CMK (cell line): ENCODE data around the gene MED10.

Source experiments
- DNase-seq: peaks from one replicate; pipeline ENCODE4 v3.0.0-alpha.2; 2010; ENCODE audit warnings: low read depth

MED10 gene

DNA sequence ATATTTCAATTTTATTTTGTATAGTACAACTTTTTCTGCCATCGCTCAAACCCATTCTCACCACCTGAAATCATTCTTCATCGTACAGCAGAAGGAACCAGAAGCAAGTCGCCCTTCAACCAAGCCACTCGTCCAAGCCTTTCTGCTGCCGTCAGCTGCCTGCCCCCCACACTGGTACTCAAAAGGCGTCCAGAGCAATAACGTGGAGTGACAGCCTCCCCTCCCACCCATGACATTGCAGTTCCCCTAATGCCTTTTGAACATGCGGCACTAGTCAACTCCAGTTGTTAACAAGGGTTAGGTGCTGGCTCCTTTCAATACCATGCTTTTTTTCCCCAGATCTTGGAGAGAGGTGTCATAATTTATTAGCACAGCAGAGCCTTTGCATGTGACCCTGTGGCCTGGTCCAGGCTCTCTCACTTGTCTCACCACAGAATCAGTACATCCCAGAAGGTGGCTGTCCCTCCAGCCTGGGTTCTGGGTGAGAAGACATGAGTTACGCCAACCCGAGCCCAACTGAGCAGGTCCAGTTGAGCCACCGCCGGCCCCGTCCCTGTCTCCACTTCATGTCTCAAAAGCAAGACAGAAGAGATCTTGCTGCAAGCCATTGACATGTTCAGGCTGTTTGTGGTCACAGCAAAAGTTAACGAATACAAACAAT, 20.4 kb upstream of the MED10 start:
- DNase-seq, result no peak

DNA sequence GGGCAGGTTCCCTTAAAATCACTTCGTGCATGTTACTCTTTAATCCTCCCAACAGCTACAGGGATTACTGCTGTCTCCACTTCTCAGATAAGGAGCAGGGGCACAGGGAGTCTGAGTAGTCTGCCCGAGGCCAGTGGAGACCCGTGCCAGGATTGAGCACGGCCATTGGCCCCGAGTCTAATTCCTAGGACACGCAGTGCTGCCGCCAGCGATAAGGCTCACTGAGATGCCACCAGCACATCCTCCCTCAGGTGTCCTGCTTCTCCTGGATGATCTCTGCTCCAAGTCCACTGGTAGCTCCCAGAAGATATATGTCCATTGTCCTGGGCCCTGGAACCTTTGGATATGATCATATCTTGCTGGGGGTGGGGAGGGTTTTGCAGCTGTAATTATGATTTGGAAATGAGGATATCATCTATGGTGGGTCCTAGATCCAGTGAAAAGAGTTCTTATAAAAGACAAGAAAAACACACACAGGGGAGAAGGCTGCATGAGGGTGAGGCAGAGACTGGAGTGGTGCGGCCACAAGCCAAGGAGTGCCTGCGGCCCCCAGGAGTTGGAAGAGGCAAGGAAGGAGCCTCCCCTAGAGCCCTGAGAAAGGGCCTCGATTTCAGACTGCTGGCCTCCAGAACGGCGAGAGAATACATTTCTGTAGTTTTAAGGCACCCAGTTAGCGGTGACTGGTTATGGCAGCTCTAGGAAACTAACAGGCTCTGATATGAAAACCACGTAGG, 19.4 kb upstream of the MED10 start:
- no peak for DNase-seq

DNA sequence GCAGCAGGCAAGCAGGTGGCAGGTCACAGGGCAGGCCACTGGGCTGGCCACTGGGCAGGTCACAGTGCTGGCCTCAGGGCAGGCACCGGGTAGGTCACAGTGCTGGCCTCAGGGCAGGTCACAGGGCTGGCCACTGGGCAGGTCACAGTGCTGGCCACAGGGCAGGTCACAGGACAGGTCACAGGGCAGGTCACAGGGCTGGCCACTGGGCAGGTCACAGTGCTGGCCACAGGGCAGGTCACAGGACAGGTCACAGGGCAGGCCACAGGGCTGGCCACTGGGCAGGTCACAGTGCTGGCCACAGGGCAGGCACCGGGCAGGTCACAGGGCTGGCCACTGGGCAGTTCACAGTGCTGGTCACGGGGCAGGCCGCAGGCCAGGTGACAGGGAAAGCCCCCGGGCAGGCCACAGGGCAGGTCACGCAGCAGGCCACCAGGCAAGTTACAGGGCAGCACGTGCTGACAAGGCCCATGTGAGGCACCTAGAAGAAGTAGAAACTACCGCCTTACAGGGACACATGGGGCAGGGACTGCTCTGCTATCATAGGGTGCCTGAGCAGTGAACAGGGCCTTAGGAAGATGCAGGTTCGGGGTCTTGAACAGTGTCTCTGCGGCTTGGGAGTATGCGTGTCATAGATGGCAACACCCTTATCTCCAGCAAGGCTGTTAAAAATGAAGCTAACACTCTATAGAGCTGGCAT, 18.6 kb upstream of the MED10 start:
- no peak for DNase-seq

DNA sequence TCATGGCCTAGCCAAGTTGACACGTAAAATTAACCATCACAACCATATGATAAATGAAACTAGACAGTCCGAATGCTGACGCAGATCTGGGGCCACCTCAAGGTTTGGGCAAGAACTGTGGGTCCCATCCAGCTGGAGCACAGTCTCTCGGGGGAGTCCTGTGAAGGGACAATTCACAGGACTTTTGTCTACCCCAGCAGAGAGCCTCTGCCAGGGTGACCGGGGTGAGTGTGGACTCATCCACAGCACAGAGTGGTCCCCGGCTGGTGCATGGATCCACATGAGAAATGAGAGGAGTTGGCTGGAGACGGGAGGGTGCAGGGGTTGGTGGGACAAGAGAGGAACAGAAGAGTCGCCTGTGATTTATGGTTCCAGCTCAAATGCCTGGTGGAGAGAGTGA, 17.7 kb upstream of the MED10 start:
- DNase-seq, result no peak

DNA sequence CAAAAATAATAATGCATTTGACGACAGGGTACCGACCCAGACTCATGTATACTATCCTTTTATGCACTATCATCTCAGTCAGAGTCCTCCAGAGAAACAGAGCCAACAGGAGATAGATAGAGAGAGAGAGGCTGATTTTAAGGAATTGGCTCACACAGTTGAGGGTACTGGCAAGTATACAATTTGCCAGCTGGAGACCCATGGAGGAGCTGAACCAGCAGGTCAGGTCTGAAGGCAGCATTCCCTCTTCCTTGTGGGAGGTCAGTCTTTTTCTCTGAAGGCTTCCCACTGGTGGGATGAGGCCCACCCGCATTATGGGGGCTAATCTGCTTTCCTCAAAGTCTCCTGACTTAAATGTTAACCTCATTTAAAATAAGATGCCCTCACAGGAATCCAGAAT, 17.3 kb upstream of the MED10 start:
- no peak for DNase-seq

DNA sequence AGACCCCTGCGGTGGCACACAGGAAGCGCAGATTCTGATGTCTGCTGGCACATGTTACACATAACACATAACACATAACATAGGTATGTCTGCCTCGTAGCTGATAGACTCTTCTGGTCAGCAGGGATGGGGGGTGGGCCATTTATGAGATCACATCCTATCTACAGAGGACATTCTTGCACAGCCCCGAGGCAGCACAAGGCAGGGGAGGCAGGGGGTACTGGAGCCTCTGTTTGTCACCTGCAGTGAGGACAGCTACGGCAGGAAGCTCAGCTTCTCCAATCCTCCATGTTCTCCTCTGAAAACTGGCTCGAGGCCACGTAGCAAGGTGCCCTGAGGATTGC, 16.7 kb upstream of the MED10 start:
- DNase-seq, result no peak

DNA sequence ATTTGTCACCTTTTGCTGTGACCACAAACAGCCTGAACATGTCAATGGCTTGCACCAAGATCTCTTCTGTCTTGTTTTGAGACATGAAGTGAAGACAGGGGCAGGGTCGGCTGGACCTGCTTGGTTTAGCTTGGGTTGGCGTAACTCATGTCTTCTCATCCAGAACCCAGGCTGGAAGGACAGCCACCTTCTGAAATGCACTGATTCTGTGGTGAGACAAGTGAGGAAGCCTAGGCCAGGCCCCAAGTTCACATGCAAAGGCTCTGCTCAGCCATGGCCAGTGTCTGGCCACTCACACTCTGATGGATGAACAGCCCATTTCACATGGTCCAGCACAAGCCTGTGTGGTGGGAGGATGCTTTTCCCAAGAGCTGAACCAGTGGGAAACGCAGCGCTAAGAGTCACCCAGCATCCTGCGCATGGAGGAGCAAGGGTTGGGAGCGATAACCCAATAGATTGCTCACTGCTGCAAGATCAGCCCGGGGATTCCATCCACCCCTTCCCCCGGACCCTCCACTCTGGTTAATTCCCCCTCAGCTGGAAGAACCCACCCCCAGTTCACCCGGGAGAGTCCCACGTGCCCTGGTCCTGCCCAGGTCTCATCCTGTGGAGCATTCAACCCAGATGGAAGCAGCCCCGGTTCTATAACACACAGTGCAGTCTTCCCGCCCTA, 16.2 kb upstream of the MED10 start:
- no peak for DNase-seq

DNA sequence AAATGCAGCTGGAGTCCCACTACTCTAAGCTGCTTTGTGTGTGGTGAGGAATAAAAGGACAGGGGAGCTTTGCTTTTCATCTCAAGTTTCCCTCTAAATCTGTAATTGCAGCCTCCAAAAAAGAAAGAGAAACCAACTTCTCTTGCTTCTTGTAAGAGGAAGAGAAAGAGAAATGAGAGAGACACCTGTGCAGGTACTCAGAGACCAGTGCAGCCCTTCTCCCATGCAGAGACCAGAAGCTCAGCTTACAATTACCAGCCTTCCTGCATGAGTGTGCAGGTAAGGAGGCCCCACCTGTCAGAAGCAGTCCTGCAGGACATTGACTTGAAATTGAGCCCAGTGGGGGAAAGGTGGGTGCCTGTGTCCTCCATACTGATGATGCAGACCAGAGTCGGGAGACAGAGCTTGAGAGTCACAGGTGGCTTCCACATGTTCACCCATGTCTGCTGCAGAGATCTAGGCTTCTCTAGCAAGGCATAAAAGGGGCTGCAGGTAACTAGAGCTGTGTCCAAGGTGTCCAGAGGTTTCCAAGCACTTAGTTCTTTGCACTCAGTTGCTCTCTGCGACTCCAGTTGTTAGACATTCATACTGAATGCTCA, 15.3 kb upstream of the MED10 start:
- no peak for DNase-seq

DNA sequence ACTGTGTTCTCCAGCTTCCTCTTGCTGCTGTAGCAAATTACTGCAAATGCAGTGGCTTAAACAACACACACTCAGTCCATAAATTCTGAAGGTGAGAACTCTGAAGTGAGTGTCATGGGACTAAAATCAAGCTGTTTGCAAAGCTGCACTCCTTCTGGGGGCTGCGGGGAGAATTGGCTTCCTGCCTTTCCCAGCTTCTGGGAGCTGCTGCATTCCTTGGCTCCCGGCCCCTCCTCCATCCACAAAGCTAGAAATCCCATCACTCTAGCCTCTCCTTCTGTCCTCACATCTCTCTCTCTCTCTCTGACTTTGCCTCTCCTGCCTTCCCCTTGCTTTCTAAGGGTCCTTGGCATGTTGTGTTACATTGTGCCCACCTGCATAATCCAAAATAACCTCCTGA, 14.2 kb upstream of the MED10 start:
- no peak for DNase-seq

DNA sequence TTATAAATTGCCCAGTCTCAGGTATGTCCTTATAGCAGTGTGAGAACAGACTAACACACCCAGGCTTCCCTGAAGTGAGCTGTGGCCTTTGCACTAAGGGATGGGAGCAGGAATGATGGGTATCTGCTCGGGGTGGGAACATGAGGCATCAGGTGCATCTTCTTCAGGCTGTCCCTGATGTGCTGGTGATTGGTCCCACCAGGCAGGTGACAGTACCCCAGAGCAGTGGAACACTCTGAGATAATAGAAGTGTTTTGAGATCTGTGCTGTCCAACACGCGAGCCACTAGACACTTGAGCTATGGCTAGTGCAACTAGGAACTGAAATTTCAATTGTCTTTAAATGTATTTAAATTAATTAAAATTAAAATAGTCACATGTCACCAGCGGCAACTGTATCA, 12.8 kb upstream of the MED10 start:
- no peak for DNase-seq

DNA sequence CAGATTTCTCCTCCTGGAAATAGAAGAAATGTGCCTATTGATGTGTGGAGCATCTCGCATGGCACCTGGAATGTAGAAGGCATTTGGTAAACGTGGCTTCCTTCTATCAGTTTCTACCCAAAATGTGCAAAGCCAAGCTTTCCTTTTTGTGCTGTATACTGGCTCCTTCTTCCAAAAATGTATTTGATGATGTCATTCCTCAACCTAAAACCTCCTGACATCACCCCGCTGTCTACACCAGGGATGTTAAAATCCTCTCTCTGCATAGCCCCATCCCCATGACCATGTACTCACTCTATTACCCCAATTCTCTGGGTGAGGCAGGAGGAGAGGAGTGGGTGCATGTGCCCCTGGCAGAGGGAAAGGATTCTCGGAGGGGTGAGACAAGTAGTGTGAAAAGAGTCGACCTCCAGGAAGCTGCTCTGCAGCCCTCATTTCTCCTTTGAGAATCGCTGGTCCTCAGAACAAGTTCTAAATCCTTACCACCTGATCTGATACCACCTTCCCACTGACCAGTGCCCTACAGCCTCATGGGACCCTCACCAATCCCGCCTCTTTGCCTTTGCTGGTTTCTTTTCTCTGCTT, 11.7 kb upstream of the MED10 start:
- DNase-seq, result no peak

DNA sequence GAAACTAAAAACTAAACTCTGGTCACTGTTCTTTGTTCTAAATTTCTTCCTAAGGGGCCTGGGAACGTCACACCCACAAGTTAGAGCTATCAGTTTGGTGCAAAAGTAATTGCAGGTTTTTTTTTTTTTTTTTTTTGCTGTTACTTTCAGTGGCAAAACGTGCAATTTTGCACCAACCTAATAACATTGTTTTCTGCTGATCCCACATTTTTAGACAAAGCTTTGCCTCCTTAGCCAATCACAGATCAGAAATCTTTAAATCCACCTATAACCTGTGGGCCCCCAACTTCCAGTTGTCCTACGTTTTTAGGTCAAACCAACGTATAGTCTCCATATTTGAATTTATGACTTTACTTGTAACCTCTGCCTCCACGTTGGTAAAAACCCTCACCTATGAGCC, 11.1 kb upstream of the MED10 start:
- DNase-seq, result no peak

DNA sequence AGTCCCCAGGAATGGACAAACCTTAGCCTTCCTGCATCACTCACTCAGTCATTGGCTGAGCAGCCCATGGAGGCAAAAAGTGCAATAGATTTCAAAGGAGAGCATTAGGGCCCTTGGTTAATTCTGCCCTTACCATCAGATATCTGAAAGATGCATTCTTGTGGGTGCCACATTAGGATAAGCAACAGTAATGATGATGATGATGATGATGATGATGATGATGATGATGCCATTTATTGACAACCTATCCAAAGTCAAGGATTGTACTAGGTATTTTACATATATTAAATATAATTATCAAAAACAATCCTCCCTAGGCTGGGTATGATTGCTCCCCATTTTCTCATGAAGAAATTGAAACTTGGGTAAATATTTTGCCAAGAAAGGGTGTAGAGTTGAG, 9.6 kb upstream of the MED10 start:
- no peak for DNase-seq

DNA sequence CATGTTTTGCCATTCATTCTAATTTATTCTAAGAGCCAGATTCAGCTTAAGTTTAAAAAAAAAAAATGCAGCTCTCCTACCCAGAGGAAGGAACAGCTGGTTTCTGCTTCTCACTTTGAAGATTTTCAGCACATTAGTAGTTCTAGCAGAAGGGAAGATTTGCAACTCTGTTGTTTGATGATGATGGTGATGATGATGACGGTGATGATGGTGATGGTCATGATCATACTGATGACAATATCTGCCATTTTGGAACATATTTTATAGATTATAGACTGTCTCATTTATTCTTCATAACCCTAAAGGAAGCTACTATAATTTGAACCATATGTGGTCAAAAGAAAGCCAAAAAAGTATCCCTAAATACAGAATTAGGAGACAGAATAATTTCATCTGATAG, 7.9 kb upstream of the MED10 start:
- no peak for DNase-seq

DNA sequence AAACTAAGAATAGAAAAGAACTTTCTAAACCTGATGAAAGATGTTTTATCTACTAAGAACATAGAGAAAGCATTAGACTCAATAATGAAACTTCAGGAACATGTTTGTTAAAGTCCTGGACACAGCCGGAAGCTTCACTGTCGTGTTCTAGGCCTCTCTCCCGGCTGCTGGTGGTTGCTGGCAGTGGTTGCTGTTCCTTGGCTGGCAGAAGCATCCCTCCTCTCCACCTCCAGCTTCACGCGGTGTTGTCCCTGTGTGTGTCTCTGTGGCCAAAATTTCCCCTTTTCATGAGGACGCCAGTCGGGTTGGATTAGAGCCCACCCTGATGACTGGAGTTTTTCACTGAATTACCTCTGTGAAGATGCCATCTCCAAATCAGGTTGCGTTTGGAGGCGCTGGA, 6.5 kb upstream of the MED10 start:
- no peak for DNase-seq

DNA sequence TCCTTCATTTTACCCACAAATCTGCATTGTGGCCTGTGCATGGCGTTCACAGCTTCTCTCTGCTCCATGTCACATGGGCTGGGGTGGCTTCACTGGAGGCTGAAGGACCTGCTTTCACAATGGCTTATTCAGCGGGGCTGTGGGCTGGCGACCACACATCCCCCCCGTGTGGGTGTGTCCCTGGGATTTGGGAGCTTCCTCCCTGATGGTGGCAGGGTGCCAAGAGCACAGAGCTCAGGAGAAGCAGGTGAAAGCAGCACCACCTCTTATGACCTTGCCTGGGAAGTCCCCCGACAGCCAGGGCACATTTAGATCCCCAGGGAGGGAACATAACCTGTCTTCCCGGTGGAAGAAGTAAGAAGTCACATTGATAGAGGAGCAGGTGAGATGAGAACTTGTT, 5.0 kb upstream of the MED10 start:
- no peak for DNase-seq

DNA sequence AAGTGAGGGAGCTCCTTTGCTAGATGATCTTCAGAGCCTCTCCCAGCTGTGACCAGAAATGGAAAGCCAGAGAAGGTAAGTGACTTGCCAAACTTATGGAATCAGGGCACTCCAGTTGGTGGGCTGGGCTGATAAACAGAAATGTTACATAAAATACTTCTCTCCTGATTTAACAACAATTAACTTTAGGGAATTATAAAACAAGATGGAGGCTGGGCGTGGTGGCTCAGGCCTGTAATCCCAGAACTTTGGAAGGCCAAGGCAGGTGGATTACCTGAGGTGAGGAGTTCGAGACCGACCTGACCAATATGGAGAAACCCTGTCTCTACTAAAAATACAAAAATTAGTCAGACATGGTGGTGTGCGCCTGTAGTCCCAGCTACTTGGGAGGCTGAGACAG, 899 bp upstream of the MED10 start:
- no peak for DNase-seq

DNA sequence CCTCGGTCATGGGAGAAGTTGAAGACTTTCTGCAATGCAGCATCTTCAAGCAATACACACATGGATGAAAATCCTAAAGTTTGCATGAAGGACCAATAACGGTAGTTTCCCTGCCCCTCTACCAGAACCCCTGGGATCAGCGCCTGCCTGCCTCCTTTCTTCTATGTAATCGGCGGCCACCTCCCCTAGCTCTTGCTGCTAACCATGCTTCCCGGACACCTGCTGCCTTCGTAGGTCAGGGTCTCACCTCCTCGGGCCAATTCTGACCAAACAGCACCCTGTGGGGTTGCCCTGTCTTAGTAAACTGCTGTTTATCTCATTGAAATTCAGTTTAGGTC, 388 bp upstream of the MED10 start:
- no peak for DNase-seq

DNA sequence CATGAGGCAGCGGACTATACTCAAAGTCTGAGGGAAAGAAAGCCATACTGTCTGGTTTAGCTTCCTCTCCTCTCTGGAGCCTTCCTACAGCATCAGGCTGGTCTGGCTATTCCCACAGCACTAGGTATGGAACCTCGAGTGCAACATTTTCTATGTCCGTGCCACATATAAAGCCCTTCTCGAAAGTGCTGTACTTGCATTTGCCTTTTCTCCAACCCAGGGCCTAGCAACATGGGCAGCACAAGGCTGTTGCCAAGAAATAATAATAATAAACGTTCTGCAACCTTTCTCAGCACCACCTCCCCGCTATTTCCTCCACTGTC, 804 bp downstream of the MED10 start:
- DNase-seq, result no peak

DNA sequence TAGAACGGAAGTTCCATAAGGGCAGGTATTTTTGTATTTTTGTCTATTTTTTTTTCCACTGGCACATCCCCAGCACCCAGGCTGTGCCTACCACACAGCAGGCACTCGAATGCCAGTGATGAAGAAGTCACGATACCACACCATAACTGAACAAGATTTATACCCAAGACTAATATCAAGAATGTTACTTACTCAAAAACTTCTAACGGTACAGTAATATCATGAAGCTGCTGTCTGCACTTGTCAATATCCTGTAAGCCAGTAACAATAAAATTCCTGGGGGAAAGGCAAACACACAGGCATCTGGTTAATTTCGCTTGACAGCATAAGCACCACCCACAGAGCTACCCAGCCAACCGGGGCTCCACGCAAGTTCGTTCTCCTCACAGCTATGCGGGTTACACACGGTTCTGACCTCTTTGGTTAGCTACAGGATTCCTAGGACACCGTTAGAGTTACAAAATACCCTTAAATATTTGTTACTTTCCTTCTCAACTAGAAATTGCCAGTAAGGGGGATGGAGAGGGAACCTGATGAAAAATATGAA, 1.3 kb downstream of the MED10 start:
- DNase-seq, result no peak

DNA sequence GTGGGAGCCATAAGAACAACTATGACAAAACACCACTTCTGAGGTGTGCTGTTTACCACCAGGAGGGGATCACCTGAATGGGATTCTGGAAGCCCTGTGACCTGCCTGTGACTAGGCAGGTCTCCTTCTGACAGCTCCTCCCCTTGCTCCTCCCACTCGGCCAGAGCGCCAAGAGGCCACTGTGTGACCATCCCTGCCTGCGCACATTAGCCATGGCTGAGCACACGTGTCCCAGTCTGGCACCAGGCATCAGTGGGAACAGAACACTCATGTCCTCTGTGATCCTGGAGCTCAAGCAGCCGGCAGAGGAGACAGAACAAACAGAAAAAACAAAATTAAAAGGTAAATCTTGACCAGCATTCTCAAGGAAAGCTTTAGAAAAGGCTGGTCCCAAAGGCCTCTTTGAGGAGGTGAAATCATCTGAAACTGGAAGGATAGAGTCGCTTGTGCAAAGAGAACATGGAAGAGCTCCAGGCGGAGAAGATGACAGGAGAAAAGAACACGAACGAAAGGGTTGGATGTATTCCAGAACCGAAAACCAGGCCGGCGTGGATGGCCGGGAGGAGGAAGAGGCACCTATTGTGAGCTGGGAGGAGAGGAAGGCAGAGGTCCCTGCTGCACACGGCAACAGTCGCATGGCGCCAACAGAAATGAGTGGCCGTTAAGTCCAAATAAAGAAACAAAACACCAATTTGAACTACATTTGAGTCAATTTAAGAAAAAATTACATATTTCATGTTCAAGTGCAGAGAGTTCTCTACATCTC, 5.1 kb downstream of the MED10 start:
- DNase-seq, result no peak
